ENCODE data around the gene CDK8.
A peak's percentile ranks its signal among the peaks of the same experiment; 100 is the strongest.
"Not testable (repeated sequence)": the region's sequence is repeated elsewhere in the genome, so short reads cannot be mapped to it uniquely, and the experiment has no call there.

CDK8 gene

DNA sequence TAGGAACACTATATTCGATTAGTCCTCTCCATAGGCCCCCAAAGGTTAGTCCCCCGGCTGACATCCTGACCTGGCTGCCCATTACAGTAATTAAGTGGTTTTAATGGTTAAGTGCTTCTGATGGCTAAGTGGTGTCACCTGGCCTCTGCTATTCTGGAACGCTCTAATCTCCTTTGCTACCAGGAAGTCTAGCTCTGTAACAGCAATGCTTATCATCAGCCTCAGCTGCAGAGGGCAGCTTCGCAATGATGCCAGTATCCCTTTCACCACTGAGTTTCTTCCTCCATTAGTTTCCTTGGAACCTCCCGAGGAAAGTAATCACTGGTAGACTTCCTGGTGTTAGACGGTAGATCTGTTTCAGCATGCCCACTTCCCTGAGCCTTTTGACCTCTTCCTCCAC is 23.2 kb upstream of the CDK8 start:
- Mint-ChIP-seq H3K4me3 (no peak overlapping the region), H3K27ac (no peak overlapping the region), H3K4me1 (no peaks in the 10 kb centered on the region), H3K27me3 (peaks cover 7% of the 10 kb centered on the region), H3K9me3 (no peaks in the 10 kb centered on the region)
- no peak for DNase-seq
- ATAC-seq, result no peak

DNA sequence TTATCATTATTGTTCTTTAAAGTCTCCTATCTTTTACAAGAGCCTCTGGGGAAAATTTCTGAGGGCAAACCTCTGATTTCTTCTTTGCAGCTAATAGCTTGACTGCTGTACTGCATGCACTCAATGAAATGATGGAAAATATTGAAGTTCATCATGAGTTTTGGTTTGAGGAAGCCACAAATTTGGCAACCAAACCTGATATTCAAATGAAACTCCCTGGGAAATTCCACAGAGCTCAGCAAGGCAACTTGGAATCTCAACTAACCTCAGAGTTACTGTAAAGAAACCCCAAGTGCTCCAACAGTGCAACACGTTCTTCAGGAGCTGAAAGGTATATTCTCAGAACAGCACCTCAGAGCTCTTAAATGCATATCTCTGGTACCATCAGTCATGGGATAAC is 17.6 kb upstream of the CDK8 start:
- DNase-seq, result no peak
- Mint-ChIP-seq H3K27me3 (peaks cover 7% of the 10 kb centered on the region), H3K27ac (no peak overlapping the region), H3K9me3 (no peaks in the 10 kb centered on the region), H3K4me3 (no peak overlapping the region), H3K4me1 (no peaks in the 10 kb centered on the region)
- no peak for ATAC-seq

DNA sequence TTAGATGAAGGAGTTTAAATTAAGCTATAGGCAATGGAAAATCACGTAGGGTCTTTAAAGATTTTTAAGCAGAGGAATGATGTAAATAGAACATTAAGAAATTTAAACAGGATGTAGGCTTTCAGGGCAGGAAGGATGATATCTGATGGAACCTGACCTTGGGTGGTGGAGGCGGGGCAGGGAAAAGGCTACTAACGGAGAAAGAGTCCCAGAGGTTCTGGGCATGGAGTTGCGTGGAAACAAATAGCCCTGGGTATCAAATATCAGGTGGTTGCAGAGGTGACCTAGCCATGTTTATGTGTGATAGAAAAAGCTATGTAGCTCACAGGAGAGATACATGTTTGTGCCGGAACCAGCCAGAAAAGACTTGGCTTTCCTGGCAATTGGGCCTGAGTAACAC is 7.8 kb upstream of the CDK8 start:
- ATAC-seq (no peak), DNase-seq (no peak)
- no peaks in the 10 kb centered on the region for H3K4me1 Mint-ChIP-seq
- H3K9me3 Mint-ChIP-seq, result no peaks in the 10 kb centered on the region
- H3K27me3 Mint-ChIP-seq, result no peaks in the 10 kb centered on the region
- no peak overlapping the region for H3K27ac Mint-ChIP-seq
- no peak overlapping the region for H3K4me3 Mint-ChIP-seq

DNA sequence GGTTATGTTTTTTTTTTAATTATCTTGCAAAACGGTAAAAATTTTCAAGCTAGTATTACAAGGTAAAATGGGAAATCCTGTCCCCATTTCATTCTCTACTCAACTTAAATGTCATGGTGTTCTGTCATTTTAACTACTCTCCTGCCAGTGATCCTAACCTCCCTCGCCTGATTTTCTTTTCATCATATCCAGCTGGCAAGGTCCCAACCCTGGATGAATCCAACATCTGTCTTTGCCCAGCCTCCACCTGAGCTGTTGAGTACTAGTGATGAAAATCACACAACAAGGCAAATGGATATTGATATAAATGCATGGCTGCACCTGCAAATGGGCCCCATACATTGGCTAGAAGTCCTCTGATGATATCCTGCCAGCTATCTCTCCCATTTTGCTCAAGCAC is 6.9 kb upstream of the CDK8 start:
- Mint-ChIP-seq H3K4me1 (no peaks in the 10 kb centered on the region), H3K4me3 (no peak overlapping the region), H3K9me3 (no peaks in the 10 kb centered on the region), H3K27me3 (no peaks in the 10 kb centered on the region), H3K27ac (no peak overlapping the region)
- no peak for ATAC-seq
- DNase-seq, result no peak

- Mint-ChIP-seq H3K27me3 (no peaks in the 10 kb centered on the region), H3K9me3 (no peaks in the 10 kb centered on the region), H3K27ac (no peak overlapping the region), H3K4me1 (no peaks in the 10 kb centered on the region), H3K4me3 (no peak overlapping the region)
- ATAC-seq, result no peak
- no peak for DNase-seq
Measured at GRCh38 chr13:26247608-26248007, 6.3 kb upstream of the CDK8 start.

GRCh38 chr13:26249551-26249950 is 4.4 kb upstream of the CDK8 start:
- Mint-ChIP-seq H3K27me3 (no peaks in the 10 kb centered on the region), H3K4me1 (peaks cover 10% of the 10 kb centered on the region), H3K4me3 (no peak overlapping the region), H3K9me3 (no peaks in the 10 kb centered on the region), H3K27ac (no peak overlapping the region)
- DNase-seq (no peak), ATAC-seq (no peak)

- H3K4me1 Mint-ChIP-seq, result peaks cover 22% of the 10 kb centered on the region
- not testable (repeated sequence) for H3K9me3 Mint-ChIP-seq, H3K27ac Mint-ChIP-seq, H3K27me3 Mint-ChIP-seq, DNase-seq, ATAC-seq, H3K4me3 Mint-ChIP-seq
Measured at GRCh38 chr13:26252006-26252405, 1.9 kb upstream of the CDK8 start.

DNA sequence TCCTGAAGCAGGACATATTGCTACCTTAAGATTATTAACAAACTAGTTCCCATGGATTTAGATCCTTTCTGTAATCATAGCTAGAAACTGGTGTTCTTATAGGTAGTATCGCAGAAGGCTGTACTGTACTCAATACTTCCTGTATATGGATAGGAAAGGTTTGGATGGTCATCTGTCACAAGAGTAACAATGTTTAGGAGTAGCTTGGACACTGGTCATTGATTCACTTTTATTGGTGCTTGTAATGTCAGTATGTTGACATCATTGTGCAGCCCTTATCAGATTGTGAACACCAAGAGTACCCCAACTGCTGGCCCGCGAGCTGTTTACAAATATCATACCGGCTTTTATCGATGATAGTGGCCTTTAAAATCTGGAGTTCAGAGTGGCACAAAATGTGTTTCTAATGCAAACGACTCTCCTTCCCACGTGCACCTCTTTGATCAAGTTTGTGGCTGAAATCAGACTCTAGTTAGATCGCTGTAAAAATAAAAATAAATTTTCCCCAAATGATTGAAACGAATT is 605 bp upstream of the CDK8 start:
- DNase-seq (no peak), ATAC-seq (no peak)
- H3K27ac Mint-ChIP-seq, result peak overlapping the region in 1 of 2 donors; percentile 77
- H3K27me3 Mint-ChIP-seq, result no peaks in the 10 kb centered on the region
- H3K4me1 Mint-ChIP-seq, result peaks cover 30% of the 10 kb centered on the region
- H3K4me3 Mint-ChIP-seq, result peak overlapping the region; percentile 76 to 91
- no peaks in the 10 kb centered on the region for H3K9me3 Mint-ChIP-seq

DNA sequence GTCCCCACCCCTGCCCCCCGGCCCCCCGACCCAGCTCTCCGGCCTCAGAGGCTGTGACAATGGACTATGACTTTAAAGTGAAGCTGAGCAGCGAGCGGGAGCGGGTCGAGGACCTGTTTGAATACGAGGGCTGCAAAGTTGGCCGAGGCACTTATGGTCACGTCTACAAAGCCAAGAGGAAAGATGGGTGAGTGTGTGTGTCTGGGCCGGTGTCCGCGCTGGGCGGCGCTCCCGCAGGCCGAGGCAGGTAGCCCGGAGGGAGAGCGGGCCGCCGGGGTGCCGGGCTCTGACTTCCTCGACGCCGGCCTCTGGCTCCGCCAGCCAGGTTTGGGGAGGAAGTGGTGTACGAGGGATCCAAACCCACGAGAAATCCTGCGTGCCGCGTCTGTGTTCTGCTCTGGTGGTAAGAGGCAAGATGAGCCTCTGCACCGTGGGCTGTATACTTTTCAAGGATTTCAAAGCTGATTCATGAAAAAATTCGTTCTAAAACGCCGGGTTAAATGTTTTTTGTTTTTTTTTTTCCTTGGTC is 718 bp downstream of the CDK8 start:
- Mint-ChIP-seq H3K9me3 (no peaks in the 10 kb centered on the region), H3K27ac (peak overlapping the region; percentile 80 to 93), H3K27me3 (no peaks in the 10 kb centered on the region), H3K4me1 (peaks cover 33% of the 10 kb centered on the region), H3K4me3 (peak overlapping the region; percentile 76 to 91)
- DNase-seq, result peak; percentile 43 to 46
- ATAC-seq, result peak; percentile 39

DNA sequence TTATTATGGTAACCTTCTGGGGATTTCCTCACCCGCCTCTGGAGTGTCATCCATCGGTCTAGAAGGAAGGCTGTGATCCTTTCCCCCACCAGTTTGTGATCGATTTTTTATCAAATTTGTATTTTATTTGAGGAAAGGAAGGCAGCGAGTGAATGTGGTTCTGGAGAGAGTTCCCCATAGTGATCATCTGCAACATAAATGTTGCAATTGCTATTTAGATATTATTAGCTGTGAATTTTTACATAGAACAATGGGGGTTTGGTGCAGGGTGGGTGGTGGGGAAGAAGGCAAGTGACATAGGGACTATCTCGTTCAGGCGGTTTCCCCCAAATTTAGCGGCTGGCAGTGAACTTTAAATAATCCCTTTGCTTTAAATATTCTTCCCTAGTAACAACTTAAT is 1.2 kb downstream of the CDK8 start:
- peak overlapping the region; percentile 76 to 91 for H3K4me3 Mint-ChIP-seq
- peak overlapping the region; percentile 80 to 93 for H3K27ac Mint-ChIP-seq
- ATAC-seq (no peak), DNase-seq (no peak)
- no peaks in the 10 kb centered on the region for H3K9me3 Mint-ChIP-seq
- no peaks in the 10 kb centered on the region for H3K27me3 Mint-ChIP-seq
- peaks cover 38% of the 10 kb centered on the region for H3K4me1 Mint-ChIP-seq

- peaks cover 42% of the 10 kb centered on the region for H3K4me1 Mint-ChIP-seq
- no peaks in the 10 kb centered on the region for H3K27me3 Mint-ChIP-seq
- ATAC-seq (no peak), DNase-seq (no peak)
- peak overlapping the region; percentile 76 to 91 for H3K4me3 Mint-ChIP-seq
- H3K9me3 Mint-ChIP-seq, result no peaks in the 10 kb centered on the region
- H3K27ac Mint-ChIP-seq, result peak overlapping the region in 1 of 2 donors; percentile 38
Measured at GRCh38 chr13:26255691-26256277, 1.9 kb downstream of the CDK8 start.

DNA sequence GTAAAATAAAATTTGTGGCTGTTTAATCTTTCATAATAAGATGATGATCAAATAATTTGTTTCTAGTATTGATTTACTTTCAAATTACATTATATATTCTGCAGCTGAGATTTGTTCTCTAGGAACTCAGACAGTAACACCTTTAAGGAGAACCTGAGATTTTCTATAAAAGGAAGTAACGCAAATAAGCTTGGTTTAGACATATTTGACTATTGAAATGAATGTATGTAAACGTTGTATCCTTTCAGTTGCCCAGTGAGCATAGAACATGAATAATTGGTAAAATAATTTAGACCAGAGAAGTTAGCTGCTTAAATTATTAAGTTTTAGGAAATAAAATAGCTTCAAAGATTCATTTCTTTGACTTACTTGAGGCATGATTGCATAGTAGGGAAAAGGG is 3.1 kb downstream of the CDK8 start:
- DNase-seq (no peak), ATAC-seq (no peak)
- Mint-ChIP-seq H3K27ac (no peak overlapping the region), H3K4me3 (no peak overlapping the region), H3K4me1 (peaks cover 54% of the 10 kb centered on the region), H3K9me3 (no peaks in the 10 kb centered on the region), H3K27me3 (no peaks in the 10 kb centered on the region)

- ATAC-seq, result no peak
- Mint-ChIP-seq H3K27me3 (no peaks in the 10 kb centered on the region), H3K9me3 (no peaks in the 10 kb centered on the region), H3K4me3 (no peak overlapping the region), H3K4me1 (peaks cover 46% of the 10 kb centered on the region), H3K27ac (no peak overlapping the region)
- no peak for DNase-seq
Measured at GRCh38 chr13:26259634-26260033, 5.7 kb downstream of the CDK8 start.

DNA sequence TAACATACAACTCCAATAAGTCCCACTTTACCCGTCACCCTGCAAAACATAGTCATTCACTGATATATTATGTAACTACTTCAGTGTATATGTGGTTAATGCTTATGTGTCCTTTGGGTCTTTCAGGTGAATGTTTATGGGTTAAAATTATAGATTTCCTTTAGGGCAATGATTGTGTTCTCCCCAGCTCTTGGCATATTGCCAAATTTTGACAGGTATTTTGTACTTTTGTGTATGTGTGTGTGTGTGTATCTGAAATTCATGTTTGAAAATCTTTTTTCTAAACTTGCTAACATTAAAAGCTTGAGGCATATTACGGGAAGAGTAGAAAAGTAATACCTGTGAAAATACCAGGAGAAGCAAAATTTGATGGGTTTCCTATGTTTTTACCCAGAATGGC is 8.2 kb downstream of the CDK8 start:
- Mint-ChIP-seq H3K27ac (no peak overlapping the region), H3K9me3 (no peaks in the 10 kb centered on the region), H3K4me1 (peaks cover 49% of the 10 kb centered on the region), H3K27me3 (no peaks in the 10 kb centered on the region), H3K4me3 (no peak overlapping the region)
- ATAC-seq (no peak), DNase-seq (no peak)

GRCh38 chr13:26266311-26266710 is 12.4 kb downstream of the CDK8 start:
- DNase-seq (no peak), ATAC-seq (no peak)
- no peaks in the 10 kb centered on the region for H3K9me3 Mint-ChIP-seq
- H3K27ac Mint-ChIP-seq, result no peak overlapping the region
- H3K27me3 Mint-ChIP-seq, result no peaks in the 10 kb centered on the region
- no peak overlapping the region for H3K4me3 Mint-ChIP-seq
- H3K4me1 Mint-ChIP-seq, result peaks cover 35% of the 10 kb centered on the region

GRCh38 chr13:26270707-26271106 is 16.8 kb downstream of the CDK8 start:
- Mint-ChIP-seq H3K27me3 (no peaks in the 10 kb centered on the region), H3K4me1 (peaks cover 27% of the 10 kb centered on the region), H3K9me3 (no peaks in the 10 kb centered on the region), H3K27ac (no peak overlapping the region), H3K4me3 (no peak overlapping the region)
- ATAC-seq, result no peak
- DNase-seq, result no peak

GRCh38 chr13:26272621-26273020 is 18.7 kb downstream of the CDK8 start:
- Mint-ChIP-seq H3K27me3 (no peaks in the 10 kb centered on the region), H3K4me1 (peaks cover 25% of the 10 kb centered on the region), H3K9me3 (no peaks in the 10 kb centered on the region), H3K4me3 (no peak overlapping the region), H3K27ac (no peak overlapping the region)
- ATAC-seq, result no peak
- DNase-seq, result no peak

Data from stimulated activated naive CD8-positive, alpha-beta T cell treated with anti-CD3 and anti-CD28 coated beads, Interleukin-15, amount 100 ng/mL, for 72 hours (primary cell).